Muscle layer of duodenum (tissue), 2 donors: ENCODE measurements around the gene OR2AK2.

Experiments used
- H3K27ac ChIP-seq: one replicate; pipeline ENCODE4 v1.7.0; 2013; ENCODE audit warnings: mild to moderate bottlenecking, low read length
- H3K27me3 ChIP-seq: one replicate; pipeline ENCODE4 v1.7.0; 2013; ENCODE audit warnings: low read depth, mild to moderate bottlenecking, control low read depth, low read length
- H3K36me3 ChIP-seq, 2 donors: one replicate each; pipeline ENCODE4 v1.7.0; 2013; ENCODE audit warnings: low read length in 2 of 2, control low read depth in 1 of 2, mild to moderate bottlenecking in 1 of 2; ENCODE audit not compliant: insufficient read depth in 2 of 2, control insufficient read depth in 1 of 2
- H3K4me1 ChIP-seq, 2 donors: one replicate each; pipeline ENCODE4 v1.7.0; 2013; ENCODE audit warnings: low read length in 2 of 2, mild to moderate bottlenecking in 2 of 2, control low read depth in 1 of 2, moderate library complexity in 1 of 2; ENCODE audit not compliant: insufficient read depth in 2 of 2, control insufficient read depth in 1 of 2
- H3K4me3 ChIP-seq, 2 donors: one replicate each; pipeline ENCODE4 v1.7.0; 2013; ENCODE audit warnings: low read length in 2 of 2, low read depth in 1 of 2, mild to moderate bottlenecking in 1 of 2
- H3K9me3 ChIP-seq, 2 donors: one replicate each; pipeline ENCODE4 v1.7.0; 2013; ENCODE audit warnings: low read length in 2 of 2, control low read depth in 1 of 2, mild to moderate bottlenecking in 1 of 2; ENCODE audit not compliant: control insufficient read depth in 1 of 2
- donor health status: healthy.

The OR2AK2 gene

GRCh38 chr1:247962911-247963588 lies 2.0 kb upstream of the OR2AK2 start:
- H3K27me3 ChIP-seq: no peaks in the 10 kb centered on the region
- H3K36me3 ChIP-seq: no peaks in the 10 kb centered on the region
- H3K4me3 ChIP-seq: no peak overlapping the region
- no peak overlapping the region for H3K27ac ChIP-seq
- H3K9me3 ChIP-seq: no peaks in the 10 kb centered on the region
- no peaks in the 10 kb centered on the region for H3K4me1 ChIP-seq

GRCh38 chr1:247966532-247967204 lies 1.6 kb downstream of the OR2AK2 start:
- H3K36me3 ChIP-seq: no peaks in the 10 kb centered on the region
- H3K9me3 ChIP-seq: peaks cover 0 to 2% of the 10 kb centered on the region in 2 donors
- H3K4me3 ChIP-seq: no peak overlapping the region
- no peaks in the 10 kb centered on the region for H3K27me3 ChIP-seq
- H3K4me1 ChIP-seq: no peaks in the 10 kb centered on the region
- no peak overlapping the region for H3K27ac ChIP-seq

DNA sequence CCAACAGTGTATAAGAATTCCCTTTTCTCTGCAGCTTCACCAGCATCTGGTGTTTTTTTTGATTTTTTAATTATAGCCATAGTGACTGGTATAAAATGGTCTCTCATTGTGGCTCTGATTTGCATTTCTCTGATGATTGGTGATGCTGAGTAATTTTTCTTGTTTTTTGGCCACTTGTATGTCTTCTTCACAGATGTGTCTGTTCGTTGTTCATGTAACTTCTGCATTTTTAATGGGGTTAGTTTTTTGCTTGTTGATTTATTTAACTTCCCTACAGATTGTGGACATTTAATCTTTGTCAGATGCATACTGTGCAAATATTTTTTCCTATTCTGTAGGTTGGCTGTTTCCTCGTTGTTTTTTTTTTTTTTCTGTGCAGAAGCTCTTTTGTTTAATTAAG lies 28.0 kb downstream of the OR2AK2 start:
- Histone ChIP-seq H3K27ac (no peak overlapping the region), H3K4me3 (no peak overlapping the region), H3K9me3 (no peaks in the 10 kb centered on the region), H3K27me3 (no peaks in the 10 kb centered on the region), H3K36me3 (no peaks in the 10 kb centered on the region), H3K4me1 (no peaks in the 10 kb centered on the region)

GRCh38 chr1:247998811-247999210 lies 33.8 kb downstream of the OR2AK2 start:
- Histone ChIP-seq H3K4me1 (no peaks in the 10 kb centered on the region), H3K27ac (no peak overlapping the region), H3K36me3 (no peaks in the 10 kb centered on the region), H3K27me3 (no peaks in the 10 kb centered on the region), H3K4me3 (no peak overlapping the region), H3K9me3 (peaks cover 0 to 3% of the 10 kb centered on the region in 2 donors)

DNA sequence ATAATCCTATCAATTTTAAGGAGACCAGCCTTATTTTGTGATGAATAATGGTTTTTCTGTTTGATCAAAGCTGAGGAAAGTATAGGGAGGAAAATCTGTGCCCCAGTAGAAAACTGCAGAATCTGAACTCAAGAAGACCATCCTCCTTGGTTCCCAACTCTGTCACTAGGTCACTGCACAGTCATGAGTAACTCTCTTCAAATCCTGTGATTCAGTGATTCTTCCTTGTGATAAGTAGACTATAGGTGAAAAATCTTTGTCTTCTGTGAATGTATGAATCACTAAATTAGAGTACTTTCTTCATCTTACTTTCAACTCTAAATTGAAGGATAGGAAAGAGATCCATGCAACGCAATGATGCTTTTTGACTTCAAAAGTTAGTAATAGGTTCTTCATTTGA lies 35.1 kb downstream of the OR2AK2 start:
- Histone ChIP-seq H3K4me3 (no peak overlapping the region), H3K27me3 (no peaks in the 10 kb centered on the region), H3K36me3 (no peaks in the 10 kb centered on the region), H3K27ac (no peak overlapping the region), H3K4me1 (no peaks in the 10 kb centered on the region), H3K9me3 (peaks cover 0 to 3% of the 10 kb centered on the region in 2 donors)

- no peaks in the 10 kb centered on the region for H3K4me1 ChIP-seq
- H3K27ac ChIP-seq: no peak overlapping the region
- H3K4me3 ChIP-seq: no peak overlapping the region
- peaks cover 0 to 20% of the 10 kb centered on the region in 2 donors for H3K9me3 ChIP-seq
- no peaks in the 10 kb centered on the region for H3K27me3 ChIP-seq
- H3K36me3 ChIP-seq: no peaks in the 10 kb centered on the region
Observed at GRCh38 chr1:248007778-248008177, 42.7 kb downstream of the OR2AK2 start.

DNA sequence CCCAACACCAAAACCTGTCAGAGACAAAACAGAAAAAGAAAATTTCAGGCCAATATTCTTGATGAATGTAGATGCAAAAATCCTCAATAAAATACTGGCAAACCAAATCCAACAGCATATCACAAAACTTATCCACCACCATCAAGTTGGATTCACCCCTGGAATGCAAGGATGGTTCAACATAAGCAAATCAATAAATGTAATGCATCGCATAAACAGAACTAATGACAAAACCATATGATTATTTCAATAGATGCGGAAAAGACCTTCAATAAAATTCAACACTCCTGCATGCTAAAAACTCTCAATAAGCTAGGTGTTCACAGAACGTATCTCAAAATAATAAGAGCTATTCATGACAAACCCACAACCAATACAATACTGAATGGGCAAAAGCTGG lies 44.6 kb downstream of the OR2AK2 start:
- no peaks in the 10 kb centered on the region for H3K4me1 ChIP-seq
- H3K36me3 ChIP-seq: no peaks in the 10 kb centered on the region
- H3K9me3 ChIP-seq: peaks cover 0 to 17% of the 10 kb centered on the region in 2 donors
- H3K27me3 ChIP-seq: no peaks in the 10 kb centered on the region
- H3K4me3 ChIP-seq: no peak overlapping the region
- H3K27ac ChIP-seq: no peak overlapping the region

DNA sequence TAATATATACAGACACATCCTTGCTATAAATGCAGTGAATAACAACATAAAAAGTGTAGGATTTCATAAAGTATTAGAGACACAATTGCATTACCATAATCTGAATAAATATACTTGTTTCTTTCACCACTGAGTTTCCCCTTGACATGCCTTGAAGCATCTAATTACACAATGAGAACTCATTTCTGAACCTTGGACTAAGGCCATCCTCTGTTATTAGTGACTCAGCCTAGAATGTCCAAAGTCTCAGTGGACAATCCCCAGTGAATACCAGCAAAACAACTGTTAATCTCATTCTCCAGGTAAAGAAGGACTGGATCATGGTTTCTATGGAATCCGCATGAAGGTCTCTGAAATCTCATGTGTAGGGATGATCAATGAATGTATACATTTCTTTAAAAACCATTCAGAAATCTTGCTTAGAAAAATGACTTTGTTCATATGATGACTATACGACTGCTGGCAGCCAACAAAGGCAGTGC lies 48.2 kb downstream of the OR2AK2 start, which contains the start of gene OR2L5:
TSS of gene OR2L5 (plus strand) at position 432 of the 482 bp plus-strand sequence. CDS start 8,288 bp downstream, outside the sequence.
- no peaks in the 10 kb centered on the region for H3K4me1 ChIP-seq
- H3K27me3 ChIP-seq: no peaks in the 10 kb centered on the region
- H3K4me3 ChIP-seq: no peak within 1 kb of the TSS
- H3K36me3 ChIP-seq: no peaks in the 10 kb centered on the region
- H3K27ac ChIP-seq: no peak within 1 kb of the TSS
- peaks cover 0 to 20% of the 10 kb centered on the region in 2 donors for H3K9me3 ChIP-seq

- no peak overlapping the region for H3K4me3 ChIP-seq
- peaks cover 0 to 6% of the 10 kb centered on the region in 2 donors for H3K9me3 ChIP-seq
- H3K4me1 ChIP-seq: no peaks in the 10 kb centered on the region
- no peaks in the 10 kb centered on the region for H3K36me3 ChIP-seq
- H3K27me3 ChIP-seq: no peaks in the 10 kb centered on the region
- H3K27ac ChIP-seq: no peak overlapping the region
Observed at GRCh38 chr1:248015803-248016202, 50.8 kb downstream of the OR2AK2 start.
